Stimulated activated CD4-positive, alpha-beta T cell treated with anti-CD3 and anti-CD28 coated beads, Interleukin-12 subunit alpha, Interleukin-12 subunit beta, amount 100 ng/mL, for 4 hours (primary cell): ENCODE data around the gene BICRAL.
"Not testable (repeated sequence)": the region's sequence is repeated elsewhere in the genome, so short reads cannot be mapped to it uniquely, and the experiment has no call there.

ENCODE experiments used
- DNase-seq: peaks from one replicate; pipeline ENCODE4 v3.0.0-alpha.2; 2020

BICRAL gene

DNA sequence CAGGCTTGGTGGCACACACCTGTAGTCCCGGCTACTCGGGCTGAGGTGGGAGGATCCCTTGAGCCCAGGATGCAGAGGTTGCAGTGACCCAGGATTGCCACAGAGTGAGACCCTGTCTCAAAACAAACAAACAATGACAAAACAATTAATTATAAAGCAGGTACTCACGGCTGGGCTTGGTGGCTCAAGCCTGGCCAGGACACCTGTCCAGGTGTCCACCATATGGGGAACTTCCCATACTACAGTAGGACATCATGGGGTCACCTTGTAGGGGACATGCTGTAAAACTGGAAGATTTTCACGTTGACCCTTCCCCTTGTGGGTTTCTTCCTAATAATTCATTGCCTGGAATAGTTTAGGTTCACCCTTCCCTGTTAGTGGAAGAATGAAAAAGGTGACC is 66.8 kb downstream of the BICRAL start:
- DNase-seq = no peak

DNA sequence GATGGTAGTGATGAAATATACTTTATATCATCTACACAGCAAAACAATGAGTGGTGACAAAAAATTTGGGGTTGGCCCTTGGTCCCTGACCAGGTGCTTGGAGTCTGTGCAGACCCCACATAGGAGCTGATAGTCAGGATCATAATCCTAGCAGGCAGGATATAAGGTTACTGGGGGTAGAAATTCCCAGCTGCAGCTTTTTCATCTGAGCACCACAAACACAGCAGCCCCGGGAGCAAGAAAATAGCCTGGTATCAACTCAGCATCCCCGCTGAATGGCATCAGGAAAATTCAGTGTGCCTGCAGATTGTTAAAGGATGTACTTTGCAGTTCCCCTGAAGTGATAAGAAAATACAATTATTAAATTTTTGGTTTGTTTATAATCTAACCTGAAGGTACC is 69.7 kb downstream of the BICRAL start:
- no peak for DNase-seq

- DNase-seq = no peak
Observed at GRCh38 chr6:42860036-42860435, 78.2 kb downstream of the BICRAL start.

DNA sequence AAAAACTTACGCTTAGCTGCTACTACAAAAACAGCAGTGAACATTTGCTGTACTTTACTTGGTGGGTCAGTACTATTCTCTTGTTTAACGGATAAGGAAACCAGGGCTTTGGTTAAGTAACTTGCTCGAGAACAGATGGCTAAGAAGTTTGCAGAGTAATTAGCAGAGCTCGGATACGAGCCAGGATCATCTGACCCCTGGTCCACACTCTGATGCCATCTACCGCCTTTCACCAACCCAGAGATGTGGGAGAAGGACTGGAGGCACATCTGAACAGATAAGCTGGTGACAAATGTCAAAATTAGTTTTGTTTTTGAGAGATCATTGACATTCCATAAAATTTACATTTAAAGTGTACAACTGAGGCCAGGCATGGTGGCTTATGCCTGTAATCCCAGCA is 78.6 kb downstream of the BICRAL start:
- no peak for DNase-seq

DNA sequence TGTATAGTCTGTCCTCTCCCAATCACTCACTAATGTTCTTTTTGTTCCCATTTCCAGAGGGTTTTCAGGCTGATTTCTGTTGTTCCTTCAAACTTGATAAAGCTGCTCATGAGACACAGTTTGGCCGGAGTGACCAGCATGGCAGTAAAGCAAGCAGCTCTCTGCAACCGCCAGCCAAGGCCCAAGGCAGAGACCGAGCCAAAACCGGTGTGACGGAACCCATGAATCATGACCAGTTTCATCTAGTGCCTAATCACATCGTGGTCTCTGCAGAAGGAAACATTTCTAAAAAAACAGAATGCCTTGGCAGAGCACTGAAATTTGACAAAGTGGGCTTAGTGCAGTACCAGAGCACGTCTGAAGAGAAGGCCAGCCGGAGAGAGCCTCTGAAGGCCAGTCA is 82.8 kb downstream of the BICRAL start:
- no peak for DNase-seq

DNA sequence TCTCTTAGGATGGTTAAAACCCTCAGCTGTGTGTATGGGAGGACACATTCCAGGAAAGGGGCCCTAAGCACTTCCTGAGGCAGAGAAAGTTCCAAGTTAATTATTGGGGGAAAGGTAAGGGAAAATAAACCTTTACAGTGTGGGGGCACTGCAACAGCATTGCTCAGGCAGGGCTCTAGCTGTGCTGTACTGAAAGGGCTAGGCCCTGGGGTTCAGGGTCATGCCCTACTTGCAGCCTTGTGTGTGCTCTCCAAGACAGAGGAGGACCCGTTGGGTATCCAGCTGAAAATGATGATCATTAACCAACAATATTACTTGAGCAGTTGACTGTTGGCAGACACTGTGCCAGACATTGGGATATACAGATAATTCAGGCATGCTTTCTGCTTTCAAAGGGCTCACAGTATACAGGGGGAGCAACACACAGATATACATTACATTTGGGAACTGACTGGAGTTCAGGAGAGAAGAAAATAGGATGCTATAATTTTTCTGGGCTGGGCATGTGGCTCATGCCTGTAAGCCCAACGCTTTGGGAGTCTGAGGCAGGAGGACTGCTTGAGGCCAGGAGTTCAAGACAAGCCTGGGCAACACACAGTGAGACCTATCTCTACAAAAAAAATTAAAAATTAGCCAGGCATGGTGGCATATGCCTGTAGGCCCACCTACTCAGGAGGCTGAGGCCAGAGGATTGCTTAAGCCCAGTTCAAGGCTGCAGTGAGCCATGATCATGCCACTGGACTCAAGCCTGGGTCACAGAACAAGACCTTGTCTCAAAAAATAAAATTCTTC is 88.5 kb downstream of the BICRAL start:
- no peak for DNase-seq

GRCh38 chr6:42871711-42872110 is 89.9 kb downstream of the BICRAL start:
- DNase-seq = no peak

GRCh38 chr6:42873313-42873712 is 91.5 kb downstream of the BICRAL start:
- no peak for DNase-seq

DNA sequence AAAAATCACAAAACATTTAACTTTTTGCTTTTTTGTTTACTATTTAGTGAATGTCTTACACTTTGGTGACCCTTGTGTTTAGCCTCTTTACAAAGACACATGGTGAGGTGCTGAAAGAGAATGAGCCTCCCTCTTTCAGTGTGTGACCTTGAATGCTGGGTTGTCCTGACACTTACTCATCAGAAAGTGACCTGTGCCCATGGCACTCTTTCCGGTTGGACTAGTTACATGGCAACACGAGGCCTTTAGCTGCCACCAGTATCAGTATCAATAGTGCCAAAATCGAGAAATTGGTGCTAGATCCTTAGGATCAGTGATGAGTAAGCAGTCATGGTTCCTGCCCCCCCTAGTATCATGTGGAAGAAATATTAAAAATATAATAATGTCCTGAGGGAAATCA is 95.8 kb downstream of the BICRAL start:
- DNase-seq = no peak

- DNase-seq = peak; percentile 71
Observed at GRCh38 chr6:42879372-42880239, 97.8 kb downstream of the BICRAL start, which contains the start of gene RPL7L1. TSS of gene RPL7L1 (plus strand) at chr6:42879616. CDS start at chr6:42879911, 295 bp downstream.

DNA sequence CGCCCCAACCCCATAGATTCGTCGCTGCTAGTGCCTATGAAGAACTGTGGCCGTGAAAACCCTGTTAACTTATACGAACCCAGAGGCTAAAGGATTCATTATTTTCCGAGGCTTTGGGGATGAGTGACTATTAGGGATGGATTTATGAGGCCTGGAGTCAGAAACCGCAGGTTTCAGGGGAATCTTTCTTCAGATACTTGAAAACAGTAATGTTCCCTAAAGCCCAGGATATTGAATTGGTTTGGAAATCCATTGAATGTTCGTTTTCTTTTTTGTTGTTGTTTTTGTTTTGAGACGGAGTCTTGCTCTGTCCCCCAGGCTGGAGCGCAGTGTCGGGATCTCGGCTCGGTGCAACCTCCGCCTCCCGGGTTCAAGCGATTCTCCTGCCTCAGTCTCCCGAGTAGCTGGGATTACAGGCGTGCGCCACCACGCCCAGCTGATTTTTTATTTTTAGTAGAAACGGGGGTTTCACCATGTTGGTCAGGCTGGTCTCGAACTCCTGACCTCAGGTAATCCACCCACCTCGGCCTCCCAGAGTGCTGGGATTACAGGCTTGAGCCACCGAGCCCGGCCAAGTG is 98.5 kb downstream of the BICRAL start:
- not testable (repeated sequence) for DNase-seq

GRCh38 chr6:42880871-42881270 is 99.0 kb downstream of the BICRAL start:
- DNase-seq = not testable (repeated sequence)

- DNase-seq = no peak
Observed at GRCh38 chr6:42885702-42886101, 103.8 kb downstream of the BICRAL start.

DNA sequence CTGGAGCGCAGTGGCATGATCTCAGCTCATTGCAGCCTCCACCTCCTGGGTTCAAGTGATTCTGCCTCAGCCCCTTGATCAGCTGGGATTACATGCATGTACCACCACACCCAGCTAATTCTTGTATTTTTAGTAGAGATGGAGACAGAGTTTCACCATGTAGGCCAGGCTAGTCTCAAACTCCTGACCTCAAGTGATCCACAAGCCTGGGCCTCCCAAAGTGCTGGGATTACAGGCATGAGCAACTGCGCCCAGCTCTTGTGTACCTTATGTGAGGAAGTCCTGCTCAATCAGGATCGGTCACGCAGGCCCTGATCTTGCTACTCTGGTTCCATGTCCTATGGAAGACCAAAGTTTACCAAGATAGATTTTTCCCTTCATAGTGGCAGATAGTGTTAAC is 106.3 kb downstream of the BICRAL start:
- DNase-seq = not testable (repeated sequence)

- no peak for DNase-seq
Observed at GRCh38 chr6:42889815-42890214, 108.0 kb downstream of the BICRAL start.

- peak; percentile 84 for DNase-seq
Observed at GRCh38 chr6:42890311-42891198, 108.7 kb downstream of the BICRAL start.

DNA sequence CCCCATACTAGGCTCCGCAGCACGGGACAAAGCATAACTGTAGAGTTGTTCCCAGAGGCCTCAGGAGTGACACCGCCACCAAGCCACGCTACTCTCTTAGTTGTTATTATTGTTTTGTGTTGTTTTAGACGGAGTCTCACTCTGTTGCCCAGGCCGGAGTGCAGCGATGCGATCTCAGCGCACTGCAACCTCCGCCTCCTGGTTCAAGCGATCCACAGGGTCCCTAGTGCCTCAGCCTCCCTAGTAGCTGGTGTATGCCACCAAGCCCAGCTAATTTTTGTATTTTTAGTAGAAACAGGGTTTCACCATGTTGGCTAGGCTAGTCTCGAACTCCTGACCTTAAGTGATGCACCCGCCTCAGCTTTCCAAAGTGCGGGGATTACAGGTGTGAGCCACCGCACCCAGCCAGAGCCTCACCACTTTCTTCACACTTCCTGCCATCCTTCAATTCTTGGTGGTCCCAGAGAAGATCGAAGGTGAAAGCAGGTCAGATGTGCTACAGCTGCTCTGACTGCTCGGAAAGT is 109.4 kb downstream of the BICRAL start:
- DNase-seq = no peak

DNA sequence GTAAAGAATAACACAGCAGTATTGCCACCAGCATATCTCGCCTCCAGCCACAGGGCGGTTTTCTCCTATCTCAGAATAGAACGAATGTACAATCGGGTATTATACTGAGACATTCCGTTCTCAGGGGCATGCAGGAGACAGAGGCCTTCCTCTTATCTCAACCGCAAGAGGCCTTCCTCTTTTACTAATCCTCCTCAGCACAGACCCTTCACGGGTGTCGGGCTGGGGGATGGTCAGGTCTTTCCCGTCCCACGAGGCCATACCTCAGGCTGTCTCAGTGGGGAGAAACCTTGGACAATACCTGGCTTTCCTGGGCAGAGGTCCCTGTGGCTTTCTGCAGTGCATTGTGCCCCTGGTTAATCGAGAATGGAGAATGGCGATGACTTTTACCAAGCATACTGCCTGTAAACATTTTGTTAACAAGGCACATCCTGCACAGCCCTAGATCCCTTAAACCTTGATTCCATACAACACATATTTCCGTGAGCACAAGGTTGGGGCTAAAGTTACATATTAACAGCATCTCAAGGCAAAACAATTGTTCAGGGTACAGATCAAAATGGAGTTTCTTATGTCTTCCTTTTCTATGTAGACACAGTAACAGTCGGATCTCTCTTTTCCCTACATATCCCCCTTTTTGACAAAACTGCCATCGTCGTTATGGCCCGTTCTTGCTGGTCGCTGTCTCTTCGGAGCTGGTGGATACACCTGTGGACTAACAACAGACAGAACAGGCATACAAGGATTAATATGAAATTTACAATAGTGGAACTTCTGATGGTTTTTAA is 112.4 kb downstream of the BICRAL start:
- DNase-seq = not testable (repeated sequence)

- no peak for DNase-seq
Observed at GRCh38 chr6:42896178-42896719, 114.4 kb downstream of the BICRAL start.

DNA sequence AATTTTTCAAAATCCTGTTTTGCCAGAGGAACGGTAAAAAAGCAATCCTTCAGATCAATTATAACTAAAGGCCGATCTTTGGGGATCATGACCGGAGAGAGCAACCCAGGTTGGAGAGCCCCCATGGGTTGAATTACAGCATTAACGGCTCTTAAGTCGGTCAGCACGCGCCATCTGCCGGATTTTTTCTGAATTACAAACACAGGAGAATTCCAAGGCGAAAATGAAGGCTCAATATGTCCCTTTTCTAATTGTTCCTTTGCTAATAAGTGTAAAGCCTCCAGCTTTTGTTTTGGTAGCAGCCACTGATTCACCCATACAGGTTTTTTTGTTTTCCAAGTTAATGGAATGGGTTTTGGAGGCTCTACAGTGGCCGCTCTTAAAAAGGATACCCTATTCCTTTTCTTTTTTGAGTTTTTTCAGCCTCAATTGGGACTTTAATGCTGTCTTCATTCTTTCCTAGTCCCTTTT is 117.1 kb downstream of the BICRAL start:
- DNase-seq = peak; percentile 59

DNA sequence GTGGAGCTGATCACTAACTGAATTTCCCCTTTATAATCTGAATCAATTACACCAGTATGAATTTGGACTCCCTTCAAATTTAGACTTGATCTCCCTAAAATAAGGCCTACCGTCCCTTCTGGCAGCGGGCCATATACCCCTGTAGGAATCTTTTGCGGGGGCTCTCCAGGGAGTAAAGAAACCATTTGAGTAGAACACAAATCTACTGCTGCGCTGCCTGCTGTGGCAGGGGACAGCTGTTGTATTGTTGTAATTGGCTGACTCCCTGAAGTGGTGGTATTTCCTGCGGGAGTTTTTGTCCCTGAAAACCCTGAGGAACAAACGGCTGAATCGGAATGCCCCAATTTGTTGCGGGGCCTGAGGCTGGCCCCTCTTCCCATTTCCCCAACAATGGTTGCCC is 118.0 kb downstream of the BICRAL start:
- DNase-seq = no peak
